ENCODE results near the gene DIAPH2. TPM values are rescaled to one million over a fixed set of nuclear protein-coding genes. Genes with fewer than 3 reads are reported as not detected.

The DIAPH2 gene
- total and polyA plus RNA-seq, 2 donors from 2014 or later, result 2.1 to 15.0 TPM

- Histone ChIP-seq H3K4me1 (ENCODE audit: control insufficient read depth in 2 of 3, insufficient read depth in 2 of 3, low read depth in 1 of 3, low read length in 3 of 3) (no peaks in the 10 kb centered on the region), H3K9me3 (ENCODE audit: control insufficient read depth in 2 of 3, insufficient read depth in 1 of 3, low read length in 3 of 3) (no peaks in the 10 kb centered on the region), H3K27me3 (ENCODE audit: control insufficient read depth, insufficient read depth, low read length) (no peaks in the 10 kb centered on the region), H3K27ac (ENCODE audit: low read depth in 2 of 2, low read length in 2 of 2) (no peak overlapping the region), H3K4me3 (ENCODE audit: low read length in 3 of 3) (no peak overlapping the region), H3K9ac (ENCODE audit: low read length in 3 of 3) (no peak overlapping the region), H3K36me3 (ENCODE audit: control insufficient read depth in 2 of 3, insufficient read depth in 3 of 3, low read length in 3 of 3) (no peaks in the 10 kb centered on the region)
- intact Hi-C loops (cut with DNase I), result no loop called here
- FAIRE-seq (no peak), DNase-seq (no peak)
- TF ChIP-seq CTCF (IDR thresholded peaks at IDR 0.05; ENCODE audit: borderline replicate concordance, extremely low read depth, insufficient read depth), result no peak
These were observed 622.3 kb downstream of the DIAPH2 start for GRCh38 chrX:97306771-97307470.

GRCh38 chrX:97308171-97308570 lies 623.5 kb downstream of the DIAPH2 start:
- no peaks in the 10 kb centered on the region for H3K4me1 ChIP-seq (ENCODE audit: control insufficient read depth in 2 of 3, insufficient read depth in 2 of 3, low read depth in 1 of 3, low read length in 3 of 3)
- no peak overlapping the region for H3K9ac ChIP-seq (ENCODE audit: low read length in 3 of 3)
- no peaks in the 10 kb centered on the region for H3K9me3 ChIP-seq (ENCODE audit: control insufficient read depth in 2 of 3, insufficient read depth in 1 of 3, low read length in 3 of 3)
- intact Hi-C loops (cut with DNase I), result no loop called here
- no peak for DNase-seq
- H3K36me3 ChIP-seq (ENCODE audit: control insufficient read depth in 2 of 3, insufficient read depth in 3 of 3, low read length in 3 of 3), result no peaks in the 10 kb centered on the region
- no peak for FAIRE-seq
- no peaks in the 10 kb centered on the region for H3K27me3 ChIP-seq (ENCODE audit: control insufficient read depth, insufficient read depth, low read length)
- H3K4me3 ChIP-seq (ENCODE audit: low read length in 3 of 3), result no peak overlapping the region
- no peak overlapping the region for H3K27ac ChIP-seq (ENCODE audit: low read depth in 2 of 2, low read length in 2 of 2)
- no peak for TF ChIP-seq CTCF (IDR thresholded peaks at IDR 0.05; ENCODE audit: borderline replicate concordance, extremely low read depth, insufficient read depth)

- Histone ChIP-seq H3K27ac (ENCODE audit: low read depth in 2 of 2, low read length in 2 of 2) (no peak overlapping the region), H3K27me3 (ENCODE audit: control insufficient read depth, insufficient read depth, low read length) (no peaks in the 10 kb centered on the region), H3K9me3 (ENCODE audit: control insufficient read depth in 2 of 3, insufficient read depth in 1 of 3, low read length in 3 of 3) (no peaks in the 10 kb centered on the region), H3K4me3 (ENCODE audit: low read length in 3 of 3) (no peak overlapping the region), H3K4me1 (ENCODE audit: control insufficient read depth in 2 of 3, insufficient read depth in 2 of 3, low read depth in 1 of 3, low read length in 3 of 3) (no peaks in the 10 kb centered on the region), H3K9ac (ENCODE audit: low read length in 3 of 3) (no peak overlapping the region), H3K36me3 (ENCODE audit: control insufficient read depth in 2 of 3, insufficient read depth in 3 of 3, low read length in 3 of 3) (no peaks in the 10 kb centered on the region)
- intact Hi-C loops (cut with DNase I), result no loop called here
- TF ChIP-seq CTCF (IDR thresholded peaks at IDR 0.05; ENCODE audit: borderline replicate concordance, extremely low read depth, insufficient read depth), result no peak
- FAIRE-seq (no peak), DNase-seq (no peak)
These were observed 625.0 kb downstream of the DIAPH2 start for GRCh38 chrX:97309487-97310116.
